B cell (primary cell): ENCODE data around the gene EDAR. TPM values are rescaled to one million over a fixed set of nuclear protein-coding genes. Genes with fewer than 3 reads are reported as not detected.

ENCODE experiments used
- ATAC-seq: fragments of 200-7000 bp; cut with Tn5 transposase; one replicate; pipeline ENCODE4 v1.10.0; 2021; ENCODE audit warnings: low read depth, mild to moderate bottlenecking, moderate number of reproducible peaks, moderate library complexity
- CTCF ChIA-PET: fragments of 350-600 bp; sonication (Branson Sonifier 250); formaldehyde crosslinking; loops from one replicate; lab custom pipeline; 2021; ENCODE audit warnings: antibody characterized with exemption, inconsistent platforms; lab: Charles Lee
- POLR2A ChIA-PET: fragments of 350-600 bp; sonication (Branson Sonifier 250); formaldehyde crosslinking; loops from one replicate; lab custom pipeline; 2021; ENCODE audit warnings: antibody characterized with exemption; lab: Charles Lee
- DNase-seq: peaks from one replicate; pipeline ENCODE4 v3.0.0; 2013
- H2AFZ ChIP-seq: 2 replicates; pipeline ENCODE4 v1.6.1; 2012; ENCODE audit warnings: mild to moderate bottlenecking, low read depth, low read length; ENCODE audit not compliant: insufficient read depth, poor library complexity, severe bottlenecking
- H3K27ac ChIP-seq, 2 donors: 1 replicate in 1 of 2; 2 replicates in 1 of 2; pipeline ENCODE4 v1.5.1; 2012 to 2013; ENCODE audit warnings: low read length in 2 of 2, mild to moderate bottlenecking in 2 of 2, moderate library complexity in 1 of 2
- H3K27me3 ChIP-seq, 4 experiments: fragments of 200-600 bp in 1 of 4; sonication (generic) in 1 of 4; replicated peaks in 1 of 4; 1 replicate in 2 of 4; 2 replicates in 2 of 4; pipeline versions ENCODE4 v1.6.1 to v1.7.0; 2013 to 2016; ENCODE audit warnings: low read length in 3 of 4, mild to moderate bottlenecking in 2 of 4, mixed read lengths in 1 of 4, moderate library complexity in 1 of 4; ENCODE audit not compliant: insufficient read depth in 4 of 4, control insufficient read depth in 3 of 4; ENCODE audit errors: control extremely low read depth in 1 of 4
- H3K36me3 ChIP-seq, 2 experiments: replicated peaks in 1 of 2; 1 replicate in 1 of 2; 2 replicates in 1 of 2; pipeline versions ENCODE4 v1.6.1 to v1.7.1; 2013; ENCODE audit warnings: low read length in 1 of 2; ENCODE audit not compliant: insufficient read depth in 2 of 2, control insufficient read depth in 1 of 2; ENCODE audit errors: control extremely low read depth in 1 of 2, extremely low read depth in 1 of 2
- H3K4me1 ChIP-seq, 2 donors: fragments of 200-600 bp in 1 of 2; sonication (generic) in 1 of 2; 1 replicate in 1 of 2; 2 replicates in 1 of 2; pipeline versions ENCODE4 v1.5.1 to v1.6.1; 2013 to 2017; ENCODE audit warnings: low read length in 2 of 2; ENCODE audit not compliant: control insufficient read depth in 2 of 2, insufficient read depth in 2 of 2
- H3K4me2 ChIP-seq: replicated peaks from 2 replicates; pipeline ENCODE3; 2012; ENCODE audit warnings: mild to moderate bottlenecking, low read depth, low read length; ENCODE audit not compliant: poor library complexity, severe bottlenecking
- H3K4me3 ChIP-seq, 5 experiments: fragments of 200-600 bp in 1 of 5; sonication (generic) in 1 of 5; 1 replicate in 3 of 5; 2 replicates in 2 of 5; pipeline versions ENCODE4 v1.5.1 to v1.7.0; 2011 to 2016; ENCODE audit warnings: low read length in 4 of 5, mild to moderate bottlenecking in 4 of 5, low read depth in 2 of 5, control low read depth in 1 of 5, moderate library complexity in 1 of 5; ENCODE audit not compliant: insufficient read depth in 1 of 5; ENCODE audit errors: control extremely low read depth in 1 of 5, extremely low read depth in 1 of 5
- H3K79me2 ChIP-seq: fragments of 200-600 bp; sonication (generic); one replicate; pipeline ENCODE4 v1.6.0; 2016; ENCODE audit warnings: low read length; ENCODE audit not compliant: control insufficient read depth, insufficient read depth
- H3K9ac ChIP-seq: fragments of 200-600 bp; sonication (generic); 2 replicates; pipeline ENCODE4 v1.6.1; 2017; ENCODE audit warnings: mild to moderate bottlenecking, low read length, moderate library complexity
- H3K9me3 ChIP-seq, 3 donors: one replicate each; pipeline versions ENCODE4 v1.6.1 to v1.7.1; 2013; ENCODE audit warnings: low read length in 2 of 3; ENCODE audit not compliant: control insufficient read depth in 2 of 3, insufficient read depth in 1 of 3; ENCODE audit errors: control extremely low read depth in 1 of 3
- H4K20me1 ChIP-seq: 2 replicates; pipeline ENCODE4 v1.6.0; 2012; ENCODE audit warnings: mild to moderate bottlenecking, low read length; ENCODE audit not compliant: insufficient read depth, control insufficient read depth, poor library complexity, severe bottlenecking
- H3K27ac Mint-ChIP-seq: one replicate; pipeline ENCODE4 v1.8.0; 2021; ENCODE audit warnings: mixed read lengths
- H3K27me3 Mint-ChIP-seq: one replicate; pipeline ENCODE4 v1.8.0; 2021; ENCODE audit warnings: mixed read lengths
- H3K4me1 Mint-ChIP-seq: one replicate; pipeline ENCODE4 v1.8.0; 2021; ENCODE audit warnings: mixed read lengths
- H3K4me3 Mint-ChIP-seq: one replicate; pipeline ENCODE4 v1.8.0; 2021; ENCODE audit warnings: mixed read lengths
- H3K9me3 Mint-ChIP-seq: one replicate; pipeline ENCODE4 v1.8.0; 2022; ENCODE audit warnings: mixed read lengths; ENCODE audit not compliant: insufficient read depth
- CTCF ChIP-seq: fragments of 200-600 bp; IDR thresholded peaks from one replicate; pipeline ENCODE4 v1.8.0; 2022; ENCODE audit warnings: antibody characterized with exemption, mild to moderate bottlenecking
- EZH2 ChIP-seq: IDR thresholded peaks from 2 replicates; pipeline ENCODE4 v1.6.1; 2012; ENCODE audit warnings: borderline replicate concordance, low read depth, mild to moderate bottlenecking, moderate library complexity, low read length; ENCODE audit not compliant: insufficient read depth, poor library complexity, severe bottlenecking
- WGBS: methylation state at CpG from one replicate; pipeline ENCODE4 v1.1.5; 2013; ENCODE audit warnings: missing lambda C conversion rate; ENCODE audit not compliant: insufficient coverage; 5-methylcytosine and 5-hydroxymethylcytosine counted together
- intact Hi-C: fragments of 100-400 bp; cut with micrococcal nuclease; formaldehyde crosslinking; loops from one replicate; pipeline ENCODE4 v1.10.0; 2022
- polyA plus RNA-seq: library from polyadenylated mRNA; depleted of rRNA; stranded (reverse); fragments of >200 nt; gene quantifications from 2 replicates; pipeline ENCODE4 v1.2.3, GENCODE V29; 2012
- total RNA-seq, 2 donors: library from RNA; stranded (reverse); fragments of 120-200 nt in 1 of 2; gene quantifications; 1 replicate in 1 of 2; 2 replicates in 1 of 2; pipeline versions ENCODE4 v1.2.3 to v1.2.4, GENCODE V29; 2013 to 2022

EDAR gene
- total and polyA plus RNA-seq, 2 donors (not counting 1 experiment from before 2014, with no cell fraction given), result 0.03 TPM; not detected in 1

- H4K20me1 ChIP-seq, result no peaks in the 10 kb centered on the region
- H3K4me3 ChIP-seq, result no peak overlapping the region
- H3K9ac ChIP-seq, result no peak overlapping the region
- Mint-ChIP-seq H3K9me3 (peaks cover 15% of the 10 kb centered on the region), H3K27ac (no peak overlapping the region), H3K27me3 (no peaks in the 10 kb centered on the region), H3K4me3 (no peak overlapping the region), H3K4me1 (no peaks in the 10 kb centered on the region)
- no peak overlapping the region for H2AFZ ChIP-seq
- POLR2A ChIA-PET, result no interaction called here
- H3K36me3 ChIP-seq, result peaks cover 0 to 6% of the 10 kb centered on the region in 2 experiments
- no peaks in the 10 kb centered on the region for H3K27me3 ChIP-seq
- no peak for ATAC-seq
- no peaks in the 10 kb centered on the region for H3K4me1 ChIP-seq
- intact Hi-C loops, result no loop called here
- no peak for TF ChIP-seq EZH2
- no peak for TF ChIP-seq CTCF
- no peak overlapping the region for H3K27ac ChIP-seq
- 100% methylated on average over 1 of the region's 3 CpGs for WGBS
- no peak overlapping the region for H3K4me2 ChIP-seq
- H3K9me3 ChIP-seq, result peaks cover 8 to 21% (median 11%) of the 10 kb centered on the region in 3 donors
- DNase-seq, result no peak
- CTCF ChIA-PET, result no interaction called here
- no peaks in the 10 kb centered on the region for H3K79me2 ChIP-seq
These were observed 119.5 kb downstream of the EDAR start for GRCh38 chr2:108869542-108869941.

- Mint-ChIP-seq H3K27ac (no peak overlapping the region), H3K27me3 (no peaks in the 10 kb centered on the region), H3K9me3 (peaks cover 15% of the 10 kb centered on the region), H3K4me1 (no peaks in the 10 kb centered on the region), H3K4me3 (no peak overlapping the region)
- Histone ChIP-seq H3K27ac (no peak overlapping the region), H3K4me3 (no peak overlapping the region), H3K27me3 (no peaks in the 10 kb centered on the region), H3K9ac (no peak overlapping the region), H4K20me1 (no peaks in the 10 kb centered on the region), H2AFZ (no peak overlapping the region), H3K9me3 (peaks cover 8 to 21% (median 11%) of the 10 kb centered on the region in 3 donors), H3K4me2 (no peak overlapping the region), H3K79me2 (no peaks in the 10 kb centered on the region), H3K4me1 (no peaks in the 10 kb centered on the region), H3K36me3 (peaks cover 0 to 6% of the 10 kb centered on the region in 2 experiments)
- POLR2A ChIA-PET, result no interaction called here
- DNase-seq (no peak), ATAC-seq (no peak)
- TF ChIP-seq EZH2 (no peak), CTCF (no peak)
- no CpG with 5 or more reads among the region's 1 CpG for WGBS
- CTCF ChIA-PET, result interaction anchor here (0.6 kb wide), 1 partner anchor 114 kb away, joined by 3 read pairs; no protein-coding TSS in a partner anchor
- intact Hi-C loops, result no loop called here
These were observed 120.1 kb downstream of the EDAR start for GRCh38 chr2:108868911-108869310.
